AG10803 (cell line): ENCODE measurements around the gene ARRB1.

Experiments used
- DNase-seq: peaks from one replicate; pipeline ENCODE4 v3.0.0; 2010; ENCODE audit warnings: low read depth
- H3K4me3 ChIP-seq: 2 replicates; pipeline ENCODE4 v1.5.1; 2011; ENCODE audit warnings: mild to moderate bottlenecking, low read length, control low read depth
- TF ChIP-seq, protein P1 (sequence below): conservative IDR thresholded peaks from 2 replicates; pipeline ENCODE4 v1.5.1; 2011; ENCODE audit warnings: mild to moderate bottlenecking, low read length, control low read depth, inconsistent platforms

Gene ARRB1

DNA sequence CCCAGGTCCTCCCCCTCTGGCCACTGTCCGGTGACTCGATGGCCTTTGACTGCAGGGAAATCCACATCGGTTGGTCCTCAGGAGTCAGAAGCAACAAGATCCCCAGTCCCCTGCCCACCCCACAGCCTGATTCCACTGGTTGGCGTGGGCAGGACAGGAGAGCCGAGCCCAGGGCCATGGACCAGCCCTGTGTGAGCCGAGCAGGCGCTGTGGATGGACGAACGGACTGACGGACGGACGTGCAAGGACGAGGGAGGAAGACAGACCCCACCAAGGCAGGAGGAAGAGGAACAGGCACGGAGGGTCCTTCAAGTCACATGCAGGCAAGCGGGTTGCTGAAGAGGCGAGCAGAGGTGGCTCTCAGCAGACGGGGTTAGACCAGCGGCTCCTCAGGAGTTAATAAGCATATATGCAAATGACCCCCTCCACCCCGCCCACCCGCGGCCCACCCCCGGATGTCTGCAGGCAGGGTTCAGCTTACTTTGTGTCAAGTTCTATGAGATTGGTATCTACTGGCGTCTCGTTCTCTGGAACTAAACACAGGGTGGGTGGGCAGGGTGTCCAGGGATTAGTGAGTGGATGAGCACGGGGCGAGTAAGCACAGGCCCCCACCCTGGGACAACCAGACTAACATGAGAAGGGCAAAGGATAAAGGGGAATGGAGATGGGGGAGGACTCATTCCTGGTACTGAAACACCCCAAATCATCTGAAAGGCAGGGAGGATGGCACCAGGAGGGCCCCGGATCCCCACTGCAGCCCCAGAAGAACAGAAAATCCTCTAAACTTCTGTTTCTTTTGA is 84.1 kb downstream of the ARRB1 start:
- TF ChIP-seq, protein P1, sequence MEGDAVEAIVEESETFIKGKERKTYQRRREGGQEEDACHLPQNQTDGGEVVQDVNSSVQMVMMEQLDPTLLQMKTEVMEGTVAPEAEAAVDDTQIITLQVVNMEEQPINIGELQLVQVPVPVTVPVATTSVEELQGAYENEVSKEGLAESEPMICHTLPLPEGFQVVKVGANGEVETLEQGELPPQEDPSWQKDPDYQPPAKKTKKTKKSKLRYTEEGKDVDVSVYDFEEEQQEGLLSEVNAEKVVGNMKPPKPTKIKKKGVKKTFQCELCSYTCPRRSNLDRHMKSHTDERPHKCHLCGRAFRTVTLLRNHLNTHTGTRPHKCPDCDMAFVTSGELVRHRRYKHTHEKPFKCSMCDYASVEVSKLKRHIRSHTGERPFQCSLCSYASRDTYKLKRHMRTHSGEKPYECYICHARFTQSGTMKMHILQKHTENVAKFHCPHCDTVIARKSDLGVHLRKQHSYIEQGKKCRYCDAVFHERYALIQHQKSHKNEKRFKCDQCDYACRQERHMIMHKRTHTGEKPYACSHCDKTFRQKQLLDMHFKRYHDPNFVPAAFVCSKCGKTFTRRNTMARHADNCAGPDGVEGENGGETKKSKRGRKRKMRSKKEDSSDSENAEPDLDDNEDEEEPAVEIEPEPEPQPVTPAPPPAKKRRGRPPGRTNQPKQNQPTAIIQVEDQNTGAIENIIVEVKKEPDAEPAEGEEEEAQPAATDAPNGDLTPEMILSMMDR: no peak
- DNase-seq: no peak
- no peak overlapping the region for H3K4me3 ChIP-seq

GRCh38 chr11:75265851-75266531 is 85.5 kb downstream of the ARRB1 start:
- DNase-seq: no peak
- H3K4me3 ChIP-seq: no peak overlapping the region
- TF ChIP-seq, protein P1: no peak

DNA sequence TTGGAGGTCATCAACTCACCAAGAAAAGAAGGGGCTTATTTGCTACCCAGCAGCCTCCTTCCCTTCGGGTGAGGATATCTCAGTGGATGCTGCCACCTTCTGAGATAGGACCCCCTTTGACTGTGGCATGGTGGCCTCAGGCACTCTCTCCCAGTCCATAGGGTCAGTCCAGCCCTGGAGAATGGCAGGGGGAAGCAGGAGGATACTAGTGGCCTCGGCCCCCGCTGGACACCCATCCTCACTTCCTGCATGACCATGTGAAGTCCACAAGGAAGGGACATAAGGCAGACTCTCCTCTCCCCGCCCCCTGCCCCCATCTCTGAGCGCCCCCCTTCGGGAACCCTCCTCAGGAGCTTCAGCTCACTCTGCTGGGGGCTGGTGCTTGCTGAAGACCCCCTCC is 86.5 kb downstream of the ARRB1 start:
- DNase-seq: no peak
- no peak overlapping the region for H3K4me3 ChIP-seq
- TF ChIP-seq, protein P1: no peak

DNA sequence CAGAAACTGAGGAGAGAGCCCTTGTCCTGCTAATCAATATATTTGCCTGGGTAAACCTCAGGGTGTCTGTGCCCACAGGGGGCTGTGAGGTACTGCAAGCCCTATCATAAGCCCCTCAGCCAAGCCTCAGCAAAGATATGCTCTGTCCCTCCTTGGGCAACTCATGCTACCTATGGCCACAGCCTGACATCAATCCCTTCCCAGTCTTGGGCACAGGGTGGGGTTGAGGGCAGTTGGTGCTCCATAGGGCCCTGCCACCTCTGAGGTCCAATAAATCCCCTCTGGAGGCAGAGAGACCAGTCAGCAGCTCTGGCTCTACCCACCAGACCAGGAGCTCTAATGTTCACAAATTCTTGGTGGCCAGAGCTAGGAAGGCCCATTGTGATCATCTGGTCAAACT is 87.1 kb downstream of the ARRB1 start:
- no peak overlapping the region for H3K4me3 ChIP-seq
- DNase-seq: no peak
- TF ChIP-seq, protein P1: no peak

DNA sequence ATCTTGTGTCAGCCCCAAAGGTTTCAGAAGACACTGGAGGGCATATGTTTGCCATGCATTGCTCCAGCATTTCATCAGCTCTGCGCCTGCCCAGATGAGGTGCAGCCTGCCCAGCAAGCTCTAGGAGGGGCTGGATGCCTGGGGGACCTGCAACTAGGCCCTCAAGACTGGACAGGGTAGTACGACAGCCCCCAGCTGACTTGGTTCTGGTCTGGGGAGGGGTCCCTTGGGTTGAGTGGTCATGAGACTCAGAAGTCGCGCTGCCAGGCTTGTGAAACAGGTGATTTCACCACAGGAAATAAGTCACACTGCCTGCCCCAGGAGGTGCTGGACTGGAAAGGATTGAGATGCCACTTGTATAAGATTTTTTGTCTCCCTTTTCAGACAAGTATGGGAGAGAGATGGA is 87.5 kb downstream of the ARRB1 start:
- TF ChIP-seq, protein P1: no peak

DNA sequence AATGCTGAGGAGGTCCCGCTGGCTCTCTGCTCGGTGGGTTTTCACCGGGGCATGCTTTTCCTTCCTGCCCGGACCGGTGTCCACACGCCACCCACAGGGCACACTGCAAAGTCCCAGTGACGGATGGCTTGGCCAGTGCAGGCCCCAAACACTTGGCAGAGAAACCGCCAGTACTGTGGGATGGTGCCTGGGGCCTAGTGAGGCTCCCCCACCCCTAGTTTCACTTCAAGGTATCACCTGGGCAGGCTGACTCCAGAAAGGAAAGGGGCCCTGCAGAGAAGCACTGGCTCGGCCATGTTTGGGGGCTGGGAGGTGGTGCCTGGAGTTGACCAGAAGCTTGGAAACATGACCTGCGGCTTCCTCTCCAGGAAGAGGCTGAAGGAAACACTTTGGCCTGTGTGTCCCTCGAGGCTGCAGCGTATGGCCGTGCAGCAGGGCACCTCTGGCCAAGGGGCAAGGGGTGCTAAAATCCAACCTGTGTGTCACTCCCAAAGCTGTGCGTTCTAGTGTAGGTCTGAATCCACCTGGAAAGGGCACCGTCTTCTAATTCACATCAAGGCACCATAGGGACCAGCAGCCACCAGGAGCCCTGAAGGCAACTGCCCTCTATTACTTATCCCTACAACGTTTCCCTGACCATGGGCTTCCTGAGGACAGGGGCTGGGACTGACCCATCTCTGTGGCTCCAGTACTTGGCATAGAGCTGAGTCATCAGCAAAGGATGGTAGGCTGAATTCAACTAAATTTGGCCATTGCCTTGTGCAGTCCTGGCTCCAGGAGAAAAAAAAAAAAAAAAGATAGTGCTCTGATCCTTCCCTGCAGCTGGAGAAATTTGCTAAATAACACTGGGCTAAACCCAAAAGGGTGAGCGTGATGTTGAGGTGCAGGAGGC is 88.3 kb downstream of the ARRB1 start:
- TF ChIP-seq, protein P1: no peak
- no peak for DNase-seq

More for the DNA sequence above, 87.5 kb downstream of the ARRB1 start:
- no peak overlapping the region for H3K4me3 ChIP-seq
- DNase-seq: peak; percentile 33

More for the DNA sequence above, 88.3 kb downstream of the ARRB1 start:
- H3K4me3 ChIP-seq: no peak overlapping the region
